GM15510 (cell line): Measurements from ENCODE around the gene SORCS2.

Experiments
- POLR2A ChIP-seq: IDR thresholded peaks from 3 replicates; pipeline ENCODE4 v1.6.1; 2011; ENCODE audit warnings: borderline replicate concordance; ENCODE audit not compliant: insufficient read length; ENCODE audit errors: extremely low read depth

Gene SORCS2

DNA sequence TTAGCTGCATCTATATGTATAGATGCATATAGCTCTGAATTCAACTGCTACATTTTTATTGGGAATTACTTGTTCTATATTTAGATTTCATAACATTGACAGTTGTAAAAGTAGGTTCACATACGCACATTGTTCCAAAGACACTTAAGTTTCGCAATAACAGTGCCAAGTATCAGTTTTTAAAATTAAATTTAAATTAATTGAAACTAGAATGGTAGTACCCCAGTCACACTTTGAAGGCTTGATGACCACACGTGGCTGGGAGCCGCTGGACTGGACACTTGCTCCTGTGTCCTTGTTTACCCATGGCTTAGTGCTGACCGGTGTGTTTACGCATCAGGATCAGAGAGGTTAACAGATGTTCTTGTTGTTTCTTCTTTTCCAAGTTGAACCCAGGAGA lies 383.1 kb downstream of the SORCS2 start:
- TF ChIP-seq POLR2A, result no peak

DNA sequence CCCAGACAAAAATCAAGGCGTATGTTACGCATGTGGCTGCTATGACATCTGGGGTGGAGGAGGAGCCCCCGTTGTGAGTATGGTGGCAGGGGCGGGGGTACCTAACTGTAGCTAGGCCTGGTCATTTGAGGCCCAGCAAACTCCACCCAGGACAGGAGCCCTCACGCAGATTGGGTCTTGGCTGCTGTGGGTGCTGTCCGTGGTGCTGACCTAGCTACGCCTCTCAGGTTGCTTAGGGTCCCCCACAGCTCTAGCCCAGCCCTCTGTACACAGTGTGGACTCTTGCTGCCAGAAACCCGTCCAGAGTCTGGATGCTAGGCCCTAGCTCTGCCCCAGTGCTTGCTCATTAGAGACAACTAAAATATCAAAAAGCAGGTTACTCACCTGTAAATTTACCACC lies 389.1 kb downstream of the SORCS2 start:
- no peak for TF ChIP-seq POLR2A

DNA sequence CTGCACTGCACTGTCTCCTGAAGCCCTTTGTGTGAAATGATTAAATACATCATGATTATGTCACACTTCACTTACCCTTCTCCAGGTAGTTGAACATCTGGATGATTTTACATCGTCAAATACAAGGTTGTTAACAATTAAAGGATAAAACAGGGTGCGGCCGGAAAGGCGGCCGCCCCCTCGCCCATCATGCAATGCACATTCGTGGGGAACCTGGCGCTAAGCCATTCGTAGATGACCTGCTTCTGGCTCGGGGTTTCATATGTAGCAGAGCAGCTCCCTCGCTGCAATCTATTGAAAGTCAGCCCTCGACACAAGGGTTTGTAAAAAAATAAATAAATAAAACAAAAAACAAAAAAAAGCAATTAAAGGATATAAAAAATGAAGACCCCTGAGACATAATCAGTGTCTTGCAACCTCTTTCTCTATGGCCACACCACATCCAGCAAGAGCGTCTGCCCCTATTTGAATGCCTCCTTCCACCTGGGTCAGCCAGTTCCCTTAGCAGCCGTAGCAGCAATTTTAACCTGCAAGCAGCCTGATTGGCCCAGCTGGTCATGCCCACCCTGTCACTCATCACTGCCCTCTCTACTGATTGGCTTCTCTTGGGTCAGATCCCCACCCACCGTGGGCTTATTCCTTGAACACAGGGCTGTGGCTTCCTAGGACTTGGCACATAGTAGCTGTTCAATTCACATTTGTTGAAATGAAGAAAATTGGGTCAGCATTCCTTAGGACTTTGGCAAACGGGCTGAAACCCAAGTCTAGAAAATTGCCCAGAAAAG lies 390.2 kb downstream of the SORCS2 start:
- TF ChIP-seq POLR2A, result no peak

DNA sequence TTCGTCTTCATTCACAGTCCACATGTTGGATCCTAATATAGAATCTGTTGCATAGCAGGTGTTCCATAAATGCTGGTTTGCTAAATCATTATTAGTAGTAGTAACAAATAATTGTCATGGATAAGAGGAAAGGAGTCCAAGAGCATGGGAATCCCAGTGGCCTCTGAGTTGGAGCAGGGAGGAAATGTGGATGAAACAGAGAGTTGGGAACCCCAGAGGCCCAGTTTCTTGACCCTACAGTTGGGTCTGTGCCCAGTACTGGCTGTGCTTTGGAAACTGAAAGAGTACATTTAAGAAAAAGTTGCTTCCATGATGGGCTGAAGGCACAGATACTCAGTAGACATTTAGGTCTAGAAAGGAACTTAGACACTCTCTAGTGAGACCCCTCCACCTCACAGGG lies 391.8 kb downstream of the SORCS2 start:
- TF ChIP-seq POLR2A, result no peak

DNA sequence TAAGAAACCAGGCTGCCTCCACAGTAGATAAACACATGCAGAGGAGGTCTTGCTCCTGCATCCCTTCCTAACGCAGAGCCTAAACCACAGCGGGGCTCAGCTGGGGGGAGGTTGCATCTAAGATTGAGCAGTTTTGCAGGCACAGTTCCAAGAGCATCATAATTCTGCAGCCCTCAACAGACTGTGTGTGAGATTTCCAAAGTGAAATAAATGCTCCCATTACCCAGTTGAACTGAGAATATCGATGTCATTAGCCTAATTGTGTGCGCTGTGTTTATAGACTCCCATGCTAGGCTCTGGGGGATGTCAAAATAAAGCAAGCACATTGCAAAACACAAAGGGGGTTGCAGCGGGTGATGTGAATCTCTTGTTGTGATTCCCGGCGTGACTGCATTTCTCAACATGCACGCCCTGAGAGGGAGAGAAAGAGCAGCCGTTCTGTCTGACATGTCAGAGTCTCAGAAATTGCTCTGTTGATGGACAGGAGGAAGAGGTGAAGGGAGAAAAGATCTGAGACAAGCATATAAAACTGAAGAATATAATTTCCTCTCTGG lies 392.3 kb downstream of the SORCS2 start:
- TF ChIP-seq POLR2A, result no peak

DNA sequence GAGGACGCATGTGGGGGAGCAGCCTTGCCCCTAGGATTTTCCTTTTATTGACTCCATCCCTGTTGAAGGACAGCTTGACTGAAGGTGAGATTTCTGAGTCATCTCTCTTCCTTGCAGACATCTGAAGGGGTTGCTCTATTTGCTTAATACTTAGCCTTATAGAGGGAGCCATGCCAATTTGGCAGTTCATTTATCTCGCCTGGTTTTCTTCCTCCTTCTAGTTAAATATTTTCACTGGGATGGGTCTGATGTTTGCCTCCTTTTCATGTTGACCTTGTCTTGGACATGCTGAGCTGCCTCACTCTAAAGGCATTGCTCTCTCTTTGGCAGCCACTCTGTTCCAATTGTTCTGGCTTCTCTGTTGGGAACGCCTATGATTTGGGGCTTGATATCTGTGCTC lies 393.4 kb downstream of the SORCS2 start:
- no peak for TF ChIP-seq POLR2A

DNA sequence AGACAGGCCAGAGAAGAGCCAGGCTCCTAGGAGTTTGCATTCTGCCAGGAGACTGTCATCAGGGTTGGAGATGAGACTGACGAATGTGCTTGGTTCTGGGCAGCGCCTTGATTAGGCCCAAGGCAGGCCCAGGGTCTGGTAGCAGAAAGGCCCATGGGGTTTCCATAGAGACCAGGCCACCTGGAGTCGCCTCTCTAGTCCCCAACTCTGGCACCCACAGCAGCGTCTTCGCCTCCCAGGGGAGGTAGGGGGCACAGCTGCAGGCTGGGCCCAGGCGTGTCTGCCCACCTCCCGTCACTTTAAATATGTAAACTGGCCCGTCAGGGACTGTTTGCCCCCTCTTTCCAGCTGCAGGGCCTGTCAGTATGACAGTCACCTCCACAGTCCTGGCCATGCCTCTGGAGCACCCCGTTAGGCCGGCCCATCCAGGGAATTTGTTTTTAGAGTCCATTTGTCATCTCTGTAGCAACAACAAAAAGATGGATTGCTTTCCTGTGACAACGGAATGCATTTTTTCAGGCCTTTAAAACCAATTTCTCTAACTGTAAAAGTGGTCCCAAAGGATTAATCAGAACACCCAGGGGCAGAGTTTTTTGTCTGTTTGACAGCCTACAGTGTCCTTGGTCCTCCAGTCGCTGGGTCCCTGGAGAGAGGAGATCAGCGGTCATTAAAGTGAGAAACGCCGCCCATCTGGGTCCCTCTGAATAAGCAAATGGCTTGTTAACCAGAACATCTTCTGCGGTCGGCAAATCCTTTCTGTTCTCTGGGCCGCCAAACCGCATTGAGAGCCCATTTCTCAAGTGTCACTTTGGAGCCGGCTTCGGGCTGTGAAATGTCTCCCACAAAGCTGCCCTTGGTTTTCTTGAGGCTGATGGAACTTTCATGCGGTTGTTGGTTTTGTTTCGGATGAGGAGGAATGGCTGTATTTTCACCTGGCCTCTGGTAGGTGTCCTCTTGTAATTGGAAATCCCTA lies 395.4 kb downstream of the SORCS2 start:
- no peak for TF ChIP-seq POLR2A

DNA sequence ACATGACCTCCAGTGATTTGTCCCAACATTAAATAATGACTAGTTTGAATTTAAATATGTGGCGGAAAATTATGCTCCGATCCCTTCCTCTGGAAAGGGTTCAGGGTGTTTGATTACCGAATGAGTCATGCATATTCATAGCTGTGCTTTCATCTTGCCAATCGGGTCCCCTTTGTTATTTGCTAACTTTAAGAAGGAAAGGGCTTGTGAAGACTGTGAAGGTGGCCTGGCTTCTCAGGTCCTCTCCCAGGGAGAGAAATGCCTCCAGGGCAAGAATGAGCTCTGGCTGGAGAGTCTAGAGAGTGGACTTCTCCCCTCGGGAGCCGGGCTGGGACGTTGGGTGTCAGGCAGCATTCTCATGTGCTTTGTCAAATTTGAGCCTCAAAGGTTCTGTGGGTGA lies 397.9 kb downstream of the SORCS2 start:
- no peak for TF ChIP-seq POLR2A

DNA sequence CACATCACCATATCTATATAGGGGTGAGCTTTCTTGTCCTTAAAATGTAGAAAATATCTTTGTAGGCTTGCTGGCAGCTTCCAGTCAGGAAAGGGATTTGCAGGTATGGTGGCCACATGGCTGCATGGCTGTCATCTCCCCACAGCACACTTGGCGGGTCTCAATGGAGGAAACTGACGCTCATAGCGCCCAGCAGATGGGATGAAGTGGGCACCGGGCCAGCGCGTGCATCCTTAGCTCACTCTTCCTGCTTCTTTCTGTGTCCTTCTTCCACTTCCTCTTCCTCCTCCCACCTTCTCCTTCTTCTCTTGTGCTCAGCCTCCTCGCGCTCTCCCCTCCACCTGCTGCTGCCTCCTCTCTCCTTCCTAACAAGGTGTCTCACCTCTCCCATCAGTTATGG lies 398.6 kb downstream of the SORCS2 start:
- no peak for TF ChIP-seq POLR2A

DNA sequence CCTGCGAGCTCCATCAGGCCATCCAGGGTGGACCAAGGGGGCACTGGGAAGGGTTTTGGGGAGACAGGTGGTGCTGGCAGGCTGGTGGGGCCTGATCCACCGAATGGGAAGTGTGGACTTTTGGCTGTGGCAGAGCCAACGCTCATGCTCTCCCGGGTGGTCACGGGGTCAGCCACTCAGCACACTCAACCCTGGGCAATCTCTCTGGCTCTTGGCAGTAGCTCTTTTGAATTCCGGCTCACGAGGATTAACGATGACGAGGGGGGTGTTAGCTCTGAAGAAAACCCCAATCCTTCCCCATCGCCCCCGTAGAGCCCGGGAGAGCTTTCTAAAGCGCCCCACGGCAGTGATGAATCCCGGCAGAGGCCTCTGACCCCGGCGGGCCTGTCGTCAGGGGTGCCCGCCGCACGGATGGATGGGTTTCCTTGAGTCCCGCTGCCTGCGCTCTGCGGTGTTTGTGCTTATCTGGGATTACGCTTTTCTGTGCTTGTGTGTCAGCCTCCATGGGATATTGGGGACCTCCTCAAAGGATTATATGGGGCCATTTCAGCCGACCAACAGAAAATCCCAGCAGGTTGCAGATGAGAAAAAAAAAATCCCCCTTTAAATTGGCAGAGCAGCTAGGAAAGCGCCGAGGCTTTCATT lies 399.2 kb downstream of the SORCS2 start:
- no peak for TF ChIP-seq POLR2A

DNA sequence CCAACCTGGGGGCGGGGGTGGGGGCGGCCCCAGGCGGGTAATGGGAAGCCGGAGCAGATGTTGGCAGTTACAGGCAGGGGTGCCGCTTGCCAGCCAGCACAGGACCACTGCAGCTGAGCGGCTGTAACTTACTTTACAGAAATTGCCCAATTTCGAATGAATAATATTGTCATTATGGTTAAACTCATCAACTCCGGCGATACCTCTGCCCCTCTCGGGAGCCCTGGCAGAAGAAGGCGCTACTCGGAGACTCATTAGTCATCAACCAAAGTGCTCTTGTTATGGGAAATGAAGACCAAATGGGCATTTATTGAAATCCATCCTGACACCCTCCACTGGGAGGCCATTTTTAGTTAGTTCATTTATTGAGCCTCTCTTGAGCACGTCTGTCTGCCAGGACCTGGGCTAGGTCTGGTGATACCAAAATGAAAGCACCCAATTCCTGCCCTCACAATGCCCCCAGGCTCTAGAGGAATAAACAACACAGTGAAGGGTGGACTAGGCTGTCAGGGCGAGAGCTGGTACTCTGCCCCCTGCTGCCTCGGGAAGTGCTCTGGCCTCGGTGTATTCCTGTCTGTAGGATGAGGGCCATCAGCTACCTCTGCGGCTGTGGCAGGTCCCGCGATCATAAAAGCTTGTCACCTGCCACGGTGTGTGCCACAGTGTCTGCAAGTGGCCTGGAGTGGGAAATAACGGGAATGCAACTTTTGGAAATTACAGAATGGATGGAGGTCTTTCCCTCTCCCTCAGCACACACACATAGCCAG lies 401.5 kb downstream of the SORCS2 start:
- no peak for TF ChIP-seq POLR2A

DNA sequence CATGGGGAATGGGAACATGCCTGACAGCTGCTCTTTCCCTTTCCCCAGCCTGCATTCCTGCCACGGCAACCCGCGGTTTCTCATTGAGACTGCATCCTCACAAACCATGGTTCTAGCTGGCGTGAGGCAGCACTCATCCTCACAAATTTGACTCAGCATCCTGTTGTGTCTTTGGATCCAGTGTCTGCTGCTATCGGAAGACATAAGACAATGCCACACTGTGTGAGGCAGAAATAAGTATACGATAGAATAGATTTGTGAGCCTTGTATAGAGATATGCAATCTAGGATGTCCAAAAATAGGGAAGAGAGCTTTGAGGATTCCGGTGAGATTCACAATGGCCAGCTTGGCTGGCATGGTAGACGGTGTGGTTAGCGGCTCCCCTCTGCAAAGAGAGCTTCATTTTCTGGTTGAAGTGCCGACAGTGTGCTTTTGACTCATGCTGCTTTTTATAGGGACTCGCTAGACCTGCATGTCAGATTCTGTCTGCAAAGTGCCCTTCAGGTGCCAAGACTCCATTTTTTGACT lies 403.7 kb downstream of the SORCS2 start:
- TF ChIP-seq POLR2A, result no peak

DNA sequence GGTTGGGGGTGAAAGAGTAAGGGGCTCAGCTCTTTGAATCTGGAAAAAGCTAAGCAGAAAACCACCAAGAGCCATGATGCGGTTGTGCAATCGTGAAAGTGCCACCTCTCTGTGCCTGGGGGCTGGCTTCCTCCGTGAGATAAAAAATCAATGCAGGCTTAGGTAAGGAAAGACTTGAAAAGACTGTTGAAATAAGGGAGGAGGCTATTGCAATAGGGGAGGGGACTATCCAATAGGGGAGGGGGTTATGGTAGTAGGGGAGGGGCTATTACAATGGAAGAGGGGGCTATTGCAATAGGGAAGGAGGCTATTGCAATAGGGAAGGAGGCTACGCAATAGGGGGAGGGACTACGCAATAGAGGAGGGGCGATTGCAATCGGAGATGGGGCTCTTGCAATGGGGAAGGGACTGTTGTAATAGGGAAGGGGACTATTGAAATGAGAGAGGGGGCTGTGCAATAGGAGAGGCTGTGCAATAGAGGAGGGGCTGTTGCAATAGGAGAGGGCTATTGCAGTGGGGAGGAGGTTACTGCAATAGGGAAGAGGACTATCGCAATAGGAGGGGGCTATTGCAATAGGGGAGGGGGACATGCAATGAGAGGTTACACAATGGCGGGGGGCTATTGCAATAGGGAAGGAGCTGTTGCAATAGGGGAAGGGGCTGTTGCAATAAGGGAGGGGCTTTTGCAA lies 404.7 kb downstream of the SORCS2 start:
- no peak for TF ChIP-seq POLR2A
